Effector memory CD4-positive, alpha-beta T cell (primary cell): ENCODE measurements around the gene RAC2.

Experiments
- DNase-seq, 3 donors: peaks; one replicate each; pipeline ENCODE4 v3.0.0-alpha.2; 2020
- H3K27ac ChIP-seq: 2 replicates; pipeline ENCODE4 v1.7.0; 2013; ENCODE audit warnings: mild to moderate bottlenecking, low read length, moderate library complexity; ENCODE audit not compliant: insufficient read depth, poor library complexity, severe bottlenecking
- H3K27me3 ChIP-seq: replicated peaks from 2 replicates; pipeline ENCODE4 v1.7.0; 2013; ENCODE audit warnings: mild to moderate bottlenecking, low read length; ENCODE audit not compliant: insufficient read depth, control insufficient read depth, poor library complexity, severe bottlenecking
- H3K36me3 ChIP-seq: 2 replicates; pipeline ENCODE4 v1.7.0; 2013; ENCODE audit warnings: mild to moderate bottlenecking, low read length, moderate library complexity; ENCODE audit not compliant: control insufficient read depth, insufficient read depth
- H3K4me1 ChIP-seq: 2 replicates; pipeline ENCODE4 v1.7.0; 2013; ENCODE audit warnings: low read length, mild to moderate bottlenecking; ENCODE audit not compliant: control insufficient read depth, insufficient read depth, poor library complexity, severe bottlenecking
- H3K4me3 ChIP-seq: 2 replicates; pipeline ENCODE4 v1.7.0; 2013; ENCODE audit warnings: low read length, low read depth, mild to moderate bottlenecking; ENCODE audit not compliant: insufficient read depth, poor library complexity, severe bottlenecking
- H3K9me3 ChIP-seq: 2 replicates; pipeline ENCODE4 v1.7.0; 2013; ENCODE audit warnings: mild to moderate bottlenecking, low read length, moderate library complexity; ENCODE audit not compliant: control insufficient read depth

RAC2 gene

DNA sequence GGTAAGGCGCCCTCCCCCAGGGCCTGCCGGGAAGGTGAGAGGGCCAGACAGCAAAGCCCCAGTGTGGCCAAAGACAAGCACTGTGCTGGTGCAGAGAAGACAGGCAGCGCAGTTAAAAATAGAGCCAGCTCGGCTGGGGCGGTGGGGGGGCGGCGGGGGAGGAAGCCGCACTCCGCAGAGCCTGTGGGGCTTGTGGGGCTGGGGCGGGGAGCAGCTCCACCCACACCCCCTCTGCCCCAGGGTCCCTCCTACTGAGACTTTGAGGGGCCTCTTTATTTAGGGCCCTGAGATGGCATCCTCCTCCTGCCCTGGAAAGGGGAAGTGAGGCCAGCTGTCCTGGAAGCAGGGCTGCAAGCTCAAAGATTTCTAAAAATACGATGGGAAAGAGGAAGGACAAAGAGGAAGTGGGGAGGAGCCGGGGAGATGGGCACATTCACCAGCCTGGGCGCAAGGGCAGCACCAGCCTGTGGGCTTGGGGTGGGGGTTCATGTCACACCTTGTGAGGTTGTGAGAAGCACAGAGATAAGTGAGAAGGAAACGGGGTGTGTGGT lies 40.8 kb upstream of the RAC2 start:
- DNase-seq = peak in 2 of 3 donors; percentile 28 to 39
- no peaks in the 10 kb centered on the region for H3K9me3 ChIP-seq
- H3K36me3 ChIP-seq = peaks cover 13% of the 10 kb centered on the region
- H3K4me1 ChIP-seq = peaks cover 32% of the 10 kb centered on the region
- peak overlapping the region; percentile 87 for H3K27ac ChIP-seq
- peak overlapping the region; percentile 86 for H3K4me3 ChIP-seq
- H3K27me3 ChIP-seq = no peaks in the 10 kb centered on the region

- no peaks in the 10 kb centered on the region for H3K9me3 ChIP-seq
- H3K4me1 ChIP-seq = peaks cover 32% of the 10 kb centered on the region
- peak overlapping the region; percentile 87 for H3K27ac ChIP-seq
- H3K27me3 ChIP-seq = no peaks in the 10 kb centered on the region
- H3K36me3 ChIP-seq = peaks cover 7% of the 10 kb centered on the region
- no peak for DNase-seq
- peak overlapping the region; percentile 86 for H3K4me3 ChIP-seq
Observed at GRCh38 chr22:37284126-37284804, 40.2 kb upstream of the RAC2 start.

DNA sequence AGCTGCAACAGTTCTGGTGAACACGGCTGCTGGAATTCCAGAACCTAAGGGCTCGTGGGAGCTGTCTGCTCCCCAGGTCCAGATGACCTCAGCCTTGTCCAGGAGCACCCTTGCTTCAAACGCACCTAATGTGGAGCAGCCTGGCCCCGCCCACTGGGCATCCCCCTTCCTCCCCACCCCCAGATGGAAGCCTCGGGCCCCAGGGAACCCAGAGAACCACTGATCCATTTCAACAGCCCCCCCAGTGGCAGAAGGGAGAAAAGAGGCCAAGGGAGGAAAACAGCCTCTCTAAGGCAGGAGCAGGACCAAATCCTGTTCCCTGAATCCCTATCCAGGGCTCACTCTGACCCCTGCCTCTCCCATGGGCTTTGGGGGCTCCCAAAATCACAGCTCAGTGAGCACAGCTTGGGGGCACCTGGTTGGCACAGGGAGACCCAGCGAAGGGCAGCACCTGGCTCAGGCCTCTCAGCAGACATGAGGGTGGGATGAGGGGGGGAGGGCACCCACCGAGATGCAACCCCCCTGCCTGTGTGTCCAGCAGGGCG lies 39.4 kb upstream of the RAC2 start:
- Histone ChIP-seq H3K27ac (peak overlapping the region; percentile 87), H3K36me3 (peaks cover 5% of the 10 kb centered on the region), H3K4me3 (peak overlapping the region; percentile 86), H3K4me1 (peaks cover 32% of the 10 kb centered on the region), H3K27me3 (no peaks in the 10 kb centered on the region), H3K9me3 (no peaks in the 10 kb centered on the region)
- DNase-seq = peak; percentile 29 to 62 (median 52)

DNA sequence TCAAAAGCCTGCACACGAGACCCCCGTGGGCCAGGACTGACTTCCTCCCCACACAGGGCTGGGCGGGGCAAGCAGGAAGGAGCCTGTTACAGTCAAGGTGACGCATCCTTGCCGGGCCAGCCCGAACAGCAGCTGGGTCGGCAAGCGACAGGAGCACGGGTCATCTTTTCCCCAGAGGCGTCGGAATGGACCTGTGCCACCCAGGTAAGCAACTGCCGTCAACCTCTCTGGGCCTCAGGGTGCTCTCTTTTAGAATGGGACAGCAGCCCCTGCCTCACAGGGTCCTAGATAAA lies 38.3 kb upstream of the RAC2 start, which contains the start of gene CYTH4:
Gene CYTH4 (plus strand): TSS at position 124 of the 293 bp plus-strand sequence. CDS start 62 bp downstream, at position 186.
- H3K4me1 ChIP-seq = peaks cover 32% of the 10 kb centered on the region

DNA sequence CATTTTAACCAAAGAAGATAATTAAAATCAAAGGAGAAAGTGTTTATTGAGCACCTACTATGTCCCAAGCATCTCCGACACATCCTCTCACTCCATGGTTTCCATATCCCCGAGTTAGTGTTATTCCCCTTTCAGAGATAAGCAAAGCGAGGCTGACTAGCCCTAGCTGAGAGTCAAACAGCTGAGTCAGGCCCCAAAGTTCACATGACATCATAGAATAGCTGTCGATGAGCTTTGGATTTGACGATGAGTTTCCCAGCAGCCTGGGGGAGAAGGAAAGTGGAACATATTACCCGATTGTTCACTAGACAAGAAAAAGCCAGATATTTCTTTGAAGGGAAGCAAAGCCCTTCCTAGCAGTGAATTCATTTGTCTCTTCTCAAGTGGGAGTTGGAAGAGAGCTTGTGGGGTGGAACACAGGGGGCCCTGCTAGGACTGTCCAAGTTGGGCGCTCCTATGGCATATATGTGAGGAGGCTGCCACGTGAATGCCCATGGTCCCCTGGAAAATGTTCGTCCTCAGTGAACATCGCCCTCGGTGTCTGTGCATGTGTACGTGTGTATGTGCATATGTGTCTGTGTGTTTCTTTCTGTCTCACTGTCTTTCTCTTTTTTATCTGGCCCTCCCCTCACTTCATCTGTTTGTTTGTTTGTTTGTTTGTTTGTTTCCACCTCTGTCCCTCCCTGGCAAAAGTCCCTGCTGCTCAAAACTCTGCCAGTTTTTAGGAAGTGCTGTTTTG lies 37.7 kb upstream of the RAC2 start:
- H3K9me3 ChIP-seq = no peaks in the 10 kb centered on the region
- H3K27me3 ChIP-seq = no peaks in the 10 kb centered on the region
- no peaks in the 10 kb centered on the region for H3K36me3 ChIP-seq
- peak overlapping the region; percentile 87 for H3K27ac ChIP-seq
- DNase-seq = no peak
- peaks cover 32% of the 10 kb centered on the region for H3K4me1 ChIP-seq
- H3K4me3 ChIP-seq = peak overlapping the region; percentile 86

More for the DNA sequence above, 38.3 kb upstream of the RAC2 start, which contains the start of gene CYTH4:
- peak; percentile 56 to 64 (median 58) for DNase-seq
- Histone ChIP-seq H3K4me3 (peak within 1 kb of the TSS; percentile 86), H3K27me3 (no peaks in the 10 kb centered on the region), H3K36me3 (peaks cover 4% of the 10 kb centered on the region), H3K27ac (peak within 1 kb of the TSS; percentile 87), H3K9me3 (no peaks in the 10 kb centered on the region)

GRCh38 chr22:37281195-37281594 lies 37.1 kb upstream of the RAC2 start:
- Histone ChIP-seq H3K36me3 (no peaks in the 10 kb centered on the region), H3K4me3 (no peak overlapping the region), H3K4me1 (peaks cover 30% of the 10 kb centered on the region), H3K27me3 (no peaks in the 10 kb centered on the region), H3K9me3 (no peaks in the 10 kb centered on the region), H3K27ac (no peak overlapping the region)
- no peak for DNase-seq

DNA sequence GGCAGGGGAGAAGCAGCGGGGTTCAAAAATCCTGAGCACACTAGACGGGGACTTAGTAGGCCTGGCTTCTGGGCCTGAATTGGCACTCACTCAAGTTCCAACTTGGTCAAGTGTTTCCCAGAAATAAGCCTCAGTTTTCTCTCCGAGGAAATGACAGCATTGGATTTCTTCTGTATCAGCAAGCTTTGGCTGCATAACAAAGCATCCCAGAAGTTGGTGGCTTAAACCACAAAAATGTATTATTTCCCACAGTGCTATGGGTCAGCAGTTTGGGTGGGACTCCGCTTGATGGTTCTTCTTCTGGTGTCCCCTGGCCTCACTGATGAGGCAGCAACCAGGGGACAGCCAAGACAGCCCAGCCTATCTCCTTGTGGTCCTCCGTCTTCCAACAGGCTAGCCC lies 36.6 kb upstream of the RAC2 start:
- H3K27me3 ChIP-seq = no peaks in the 10 kb centered on the region
- H3K27ac ChIP-seq = no peak overlapping the region
- no peaks in the 10 kb centered on the region for H3K9me3 ChIP-seq
- H3K36me3 ChIP-seq = no peaks in the 10 kb centered on the region
- H3K4me3 ChIP-seq = no peak overlapping the region
- no peak for DNase-seq
- peaks cover 25% of the 10 kb centered on the region for H3K4me1 ChIP-seq

GRCh38 chr22:37279331-37280181 lies 35.5 kb upstream of the RAC2 start:
- H3K27ac ChIP-seq = no peak overlapping the region

DNA sequence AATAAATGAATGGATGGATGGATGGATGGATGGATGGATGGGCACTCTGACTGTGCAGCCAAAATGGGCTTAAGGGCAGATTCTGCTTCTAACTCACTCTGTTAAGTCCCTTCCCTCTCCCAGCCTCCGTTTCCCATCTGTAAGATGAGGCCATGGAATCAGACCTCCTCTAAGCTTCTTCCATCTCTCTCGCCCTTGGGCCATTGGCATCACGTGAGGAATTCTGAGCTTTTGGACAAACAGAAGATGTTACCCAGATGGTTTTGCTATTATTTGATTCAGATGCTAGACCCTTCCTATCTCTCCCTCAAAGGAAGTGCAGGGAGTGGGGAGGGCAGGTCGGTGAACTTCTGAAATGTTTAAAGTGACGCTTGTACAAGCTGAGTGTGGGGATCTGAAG lies 34.2 kb upstream of the RAC2 start:
- H3K27me3 ChIP-seq = no peaks in the 10 kb centered on the region
- DNase-seq = no peak
- no peak overlapping the region for H3K4me3 ChIP-seq
- no peak overlapping the region for H3K27ac ChIP-seq
- H3K4me1 ChIP-seq = peaks cover 12% of the 10 kb centered on the region
- H3K36me3 ChIP-seq = no peaks in the 10 kb centered on the region
- H3K9me3 ChIP-seq = no peaks in the 10 kb centered on the region

More at GRCh38 chr22:37279331-37280181, 35.5 kb upstream of the RAC2 start:
- Histone ChIP-seq H3K36me3 (no peaks in the 10 kb centered on the region), H3K4me3 (no peak overlapping the region), H3K4me1 (peaks cover 18% of the 10 kb centered on the region), H3K27me3 (no peaks in the 10 kb centered on the region), H3K9me3 (no peaks in the 10 kb centered on the region)
- DNase-seq = no peak
